ENCODE results near the gene UNC13C. TPM values are rescaled to one million over a fixed set of nuclear protein-coding genes. Genes with fewer than 3 reads are reported as not detected.

UNC13C gene
- total RNA-seq, 4 donors from 2014 or later = under 0.01 to 0.30 (median 0.21) TPM; not detected in 1

GRCh38 chr15:54660356-54660755 lies 682.1 kb downstream of the UNC13C start:
- Histone ChIP-seq H3K27me3 (no peaks in the 10 kb centered on the region), H3K4me3 (no peak overlapping the region), H3K27ac (no peak overlapping the region), H3K36me3 (no peaks in the 10 kb centered on the region), H3K4me1 (no peaks in the 10 kb centered on the region), H3K9me3 (no peaks in the 10 kb centered on the region)
- no peak for DNase-seq (ENCODE audit: low spot score in 2 of 2)
- TF ChIP-seq EP300 (IDR thresholded peaks at IDR 0.05) (no peak), POLR2A (IDR thresholded peaks at IDR 0.05) (no peak), CTCF (IDR thresholded peaks at IDR 0.05) (no peak)
- WGBS, 2 donors = 82 to 87% methylated on average over 5 of the region's 5 CpGs

GRCh38 chr15:54675241-54675640 lies 697.0 kb downstream of the UNC13C start:
- no peaks in the 10 kb centered on the region for H3K27me3 ChIP-seq
- H3K4me3 ChIP-seq = no peak overlapping the region
- TF ChIP-seq EP300 (IDR thresholded peaks at IDR 0.05) (no peak), POLR2A (IDR thresholded peaks at IDR 0.05) (no peak), CTCF (IDR thresholded peaks at IDR 0.05) (no peak)
- peaks cover 0 to 18% (median 4%) of the 10 kb centered on the region in 4 donors for H3K9me3 ChIP-seq
- 41 to 56% methylated on average over 1 of the region's 1 CpG for WGBS, 2 donors
- no peak for DNase-seq (ENCODE audit: low spot score in 2 of 2)
- no peaks in the 10 kb centered on the region for H3K36me3 ChIP-seq
- no peak overlapping the region for H3K27ac ChIP-seq
- no peaks in the 10 kb centered on the region for H3K4me1 ChIP-seq

GRCh38 chr15:54681584-54681983 lies 703.3 kb downstream of the UNC13C start:
- no peak for TF ChIP-seq POLR2A (IDR thresholded peaks at IDR 0.05)
- TF ChIP-seq CTCF (IDR thresholded peaks at IDR 0.05) = no peak
- TF ChIP-seq EP300 (IDR thresholded peaks at IDR 0.05) = no peak
- Histone ChIP-seq H3K4me3 (no peak overlapping the region), H3K9me3 (no peaks in the 10 kb centered on the region), H3K36me3 (no peaks in the 10 kb centered on the region), H3K4me1 (no peaks in the 10 kb centered on the region), H3K27ac (no peak overlapping the region), H3K27me3 (no peaks in the 10 kb centered on the region)
- no peak for DNase-seq (ENCODE audit: low spot score in 2 of 2)
- WGBS, 2 donors = 73 to 75% methylated on average over 2 of the region's 2 CpGs

Other genes starting within 250 kb of the UNC13C start
- not detected for gene WDR72, start 218.8 kb upstream of the UNC13C start, total RNA-seq

All from tibial nerve (tissue), 4 donors.